GM19397 (cell line): Measurements from ENCODE around the gene APOC3.
"Not testable (repeated sequence)": the region's sequence is repeated elsewhere in the genome, so short reads cannot be mapped to it uniquely, and the experiment has no call there.

Experiments
- ATAC-seq: cut with Tn5 transposase; IDR thresholded peaks from one replicate; pipeline ENCODE4 v1.9.1; 2021; ENCODE audit warnings: mild to moderate bottlenecking, moderate library complexity; ENCODE audit not compliant: unreplicated experiment

The APOC3 gene

GRCh38 chr11:116801662-116802061 lies 28.0 kb upstream of the APOC3 start:
- not testable (repeated sequence) for ATAC-seq

GRCh38 chr11:116804001-116804400 lies 25.7 kb upstream of the APOC3 start:
- no peak for ATAC-seq

- ATAC-seq = no peak
Observed at GRCh38 chr11:116807601-116808261, 22.0 kb upstream of the APOC3 start.

- no peak for ATAC-seq
Observed at GRCh38 chr11:116808262-116809175, 21.2 kb upstream of the APOC3 start.

GRCh38 chr11:116811194-116811593 lies 18.5 kb upstream of the APOC3 start:
- no peak for ATAC-seq

GRCh38 chr11:116812109-116812508 lies 17.6 kb upstream of the APOC3 start:
- no peak for ATAC-seq

GRCh38 chr11:116813170-116813569 lies 16.5 kb upstream of the APOC3 start:
- ATAC-seq = no peak

- ATAC-seq = no peak
Observed at GRCh38 chr11:116813781-116814471, 15.8 kb upstream of the APOC3 start.

- ATAC-seq = no peak
Observed at GRCh38 chr11:116814502-116814901, 15.2 kb upstream of the APOC3 start.

- no peak for ATAC-seq
Observed at GRCh38 chr11:116819049-116819448, 10.7 kb upstream of the APOC3 start.

GRCh38 chr11:116821050-116821918 lies 8.4 kb upstream of the APOC3 start:
- no peak for ATAC-seq

GRCh38 chr11:116822575-116822974 lies 7.1 kb upstream of the APOC3 start:
- no peak for ATAC-seq

GRCh38 chr11:116823031-116823843 lies 6.5 kb upstream of the APOC3 start, which contains the start of gene APOA4:
APOA4 (minus strand) TSS chr11:116823304; CDS start chr11:116823191, 113 bp downstream.
- ATAC-seq = no peak

GRCh38 chr11:116825434-116825833 lies 4.3 kb upstream of the APOC3 start:
- ATAC-seq = no peak

GRCh38 chr11:116825854-116826750 lies 3.6 kb upstream of the APOC3 start:
- ATAC-seq = no peak

GRCh38 chr11:116826751-116827431 lies 2.8 kb upstream of the APOC3 start:
- ATAC-seq = no peak

- ATAC-seq = no peak
Observed at GRCh38 chr11:116827461-116827860, 2.2 kb upstream of the APOC3 start.
